SK-N-MC (cell line): ENCODE results near the gene CWH43.
"Not testable (repeated sequence)": the region's sequence is repeated elsewhere in the genome, so short reads cannot be mapped to it uniquely, and the experiment has no call there.

ENCODE experiments used
- EZH2 ChIP-seq: fragments of 200-600 bp; sonication (generic); IDR thresholded peaks from one replicate; pipeline ENCODE4 v1.6.1; 2017; ENCODE audit warnings: antibody characterized with exemption
- POLR2AphosphoS5 ChIP-seq: IDR thresholded peaks from 2 replicates; pipeline ENCODE4 v1.6.1; 2012; ENCODE audit warnings: mild to moderate bottlenecking, low read depth, low read length, borderline replicate concordance

DNA sequence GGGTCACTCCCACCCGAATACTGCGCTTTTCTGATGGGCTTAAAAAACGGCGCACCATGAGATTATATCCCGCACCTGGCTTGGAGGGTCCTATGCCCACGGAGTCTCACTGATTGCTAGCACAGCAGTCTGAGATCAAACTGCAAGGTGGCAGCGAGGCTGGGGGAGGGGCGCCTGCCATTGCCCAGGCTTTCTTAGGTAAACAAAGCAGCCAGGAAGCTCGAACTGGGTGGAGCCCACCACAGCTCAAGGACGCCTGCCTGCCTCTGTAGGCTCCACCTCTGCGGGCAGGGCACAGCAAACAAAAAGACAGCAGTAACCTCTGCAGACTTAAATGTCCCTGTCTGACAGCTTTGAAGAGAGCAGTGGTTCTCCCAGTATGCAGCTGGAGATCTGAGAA, 86.1 kb downstream of the CWH43 start:
- not testable (repeated sequence) for TF ChIP-seq EZH2, POLR2AphosphoS5
